Heart left ventricle (tissue), 16 donors: Measurements from ENCODE around the gene FOXL2NB. TPM values are rescaled to one million over a fixed set of nuclear protein-coding genes. Genes with fewer than 3 reads are reported as not detected.

Source experiments
- ATAC-seq, 4 donors: fragments of 200-7000 bp; cut with Tn5 transposase; one replicate each; pipeline ENCODE4 v1.9.1; 2020 to 2022; ENCODE audit warnings: moderate library complexity in 4 of 4, mild to moderate bottlenecking in 3 of 4, moderate number of reproducible peaks in 1 of 4
- DNase-seq, 5 donors: peaks; one replicate each; pipeline ENCODE4 v3.0.0-alpha.2; 2020
- H3K27ac ChIP-seq, 12 donors: fragments of 200-600 bp; sonication (generic) in 4 of 12; one replicate each; pipeline versions ENCODE4 v1.5.0 to v1.8.0; 2016 to 2022; ENCODE audit warnings: mild to moderate bottlenecking in 2 of 12
- H3K27me3 ChIP-seq, 9 donors: fragments of 200-600 bp; sonication (generic) in 2 of 9; one replicate each; pipeline versions ENCODE4 v1.5.1 to v1.8.0; 2016 to 2022; ENCODE audit warnings: mild to moderate bottlenecking in 3 of 9
- H3K36me3 ChIP-seq, 9 donors: fragments of 200-600 bp; sonication (generic) in 2 of 9; one replicate each; pipeline versions ENCODE4 v1.5.0 to v1.8.0; 2018 to 2022; ENCODE audit warnings: mild to moderate bottlenecking in 2 of 9
- H3K4me1 ChIP-seq, 12 donors: fragments of 200-600 bp; sonication (generic) in 4 of 12; one replicate each; pipeline versions ENCODE4 v1.5.0 to v1.8.0; 2016 to 2022; ENCODE audit warnings: mild to moderate bottlenecking in 3 of 12
- H3K4me3 ChIP-seq, 12 donors: fragments of 200-600 bp; sonication (generic) in 4 of 12; one replicate each; pipeline versions ENCODE4 v1.5.0 to v1.8.0; 2017 to 2022; ENCODE audit warnings: mild to moderate bottlenecking in 9 of 12, moderate library complexity in 4 of 12
- H3K9me3 ChIP-seq, 12 donors: fragments of 200-600 bp; sonication (generic) in 4 of 12; one replicate each; pipeline versions ENCODE4 v1.5.0 to v1.8.0; 2016 to 2022; ENCODE audit warnings: mild to moderate bottlenecking in 1 of 12
- POLR2A ChIP-seq, 2 donors: fragments of 450-650 bp; IDR thresholded peaks; one replicate each; pipeline ENCODE4 v1.6.1; 2017; ENCODE audit warnings: antibody characterized with exemption in 2 of 2, mild to moderate bottlenecking in 2 of 2, moderate library complexity in 2 of 2
- WGBS, 4 donors: extraction: QIAGEN DNeasy Blood & Tissue Kit in 2 of 4; methylation state at CpG; one replicate each; pipeline versions ENCODE4 v1.1.5 to v1.1.7; 2013 to 2018; 5-methylcytosine and 5-hydroxymethylcytosine counted together
- intact Hi-C, 10 donors: fragments of 100-400 bp; cut with DNase I; formaldehyde crosslinking; loops; one replicate each; pipeline versions ENCODE4 v1.11.1 to v1.14.2; 2022
- polyA plus RNA-seq, 2 donors: library from polyadenylated mRNA; stranded (reverse); fragments of 200-250 nt; gene quantifications; one replicate each; pipeline ENCODE4 v1.2.3, GENCODE V29; 2013
- total RNA-seq, 9 donors: library from RNA; depleted of rRNA in 2 of 9; stranded (reverse); fragments of >200 nt in 2 of 9; fragmentation: NEBNext Ultra II Directional in 3 of 9; extraction: Animal tissue kit (Norgen Biotek cat#: 25700) in 3 of 9; gene quantifications; one replicate each; pipeline versions ENCODE4 v1.1.0 to v1.2.4, GENCODE V29; 2016 to 2023
- TF ChIP-seq, protein P1 (sequence below), 12 donors: fragments of 200-600 bp; sonication (generic) in 4 of 12; IDR thresholded peaks; one replicate each; pipeline versions ENCODE4 v1.5.0 to v1.8.0; 2018 to 2022; ENCODE audit warnings: antibody characterized with exemption in 12 of 12, mild to moderate bottlenecking in 5 of 12
- donor health status: ischemic (EF 13 %, LVEDD 7.1; RV severe dilation, severe dysfunction).
- donor health status: healthy with polysubstance abuse.
- donor health status: DM: no; HTN: yes; CAD: no.
- donor health status: DM: no; HTN: no; CAD: no.
- donor health status: ischemic (EF 25% LVEDD 6.9; RV normal size, moderate dysfunction).
- donor health status: ischemic (EF 25% LVEDD 5.7; RV mildly dilated, moderate dysfunction).
- donor health status: healthy.
- donor health status: DM: yes; HTN: yes; CAD: no.
- donor health status: ischemic (EF 35%, LVEDD 5.7; RV mildly dilated, moderate dysfunction).
- donor health status: nonischemic (EF 11% LVEDD 7.7; RV severe dilation, severe dysfunction).
- donor health status: DM: yes; HTN: yes; CAD: no.
- donor health status: PGD.
- donor health status: ischemic (EF 29% LVEDD 5.4; RV normal size, mild dysfunction).
- donor health status: nonischemic (EF 23%, LVEDD 6.1; RV moderate dilation, normal function).

The FOXL2NB gene
- total and polyA plus RNA-seq, 11 donors, result 0.25 TPM; not detected in 10

DNA sequence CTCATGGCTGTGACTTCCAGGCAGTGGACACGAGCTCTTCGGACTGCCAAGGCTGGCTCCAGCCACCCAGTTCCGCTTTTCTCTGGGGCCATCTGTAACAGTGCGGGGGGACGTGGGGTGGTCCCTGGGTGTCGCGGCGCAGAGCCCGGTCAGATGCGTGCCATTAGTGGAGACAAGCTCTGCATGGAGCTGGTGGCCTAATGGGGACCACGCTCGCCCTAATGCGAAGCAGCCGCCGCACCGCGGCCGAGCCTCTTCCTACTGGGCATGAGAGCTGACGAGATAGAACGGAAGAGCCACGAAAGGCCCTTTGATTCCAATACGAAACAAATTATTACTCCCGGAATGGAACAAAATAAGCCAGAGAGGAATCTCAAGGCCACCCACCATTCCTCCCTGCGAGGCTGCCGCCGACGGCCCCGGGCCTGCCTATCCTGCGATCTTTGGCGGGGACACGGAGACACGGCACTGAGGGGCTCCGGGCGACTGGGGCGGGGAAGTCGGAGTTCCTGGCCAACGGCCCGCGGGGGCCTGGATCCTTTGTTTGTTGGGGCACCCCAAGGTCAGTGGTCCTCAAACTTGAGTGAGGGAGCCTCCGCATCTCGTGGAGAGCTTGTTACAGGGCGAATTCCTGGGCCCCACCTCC is 18.2 kb upstream of the FOXL2NB start:
- TF ChIP-seq, protein P1, sequence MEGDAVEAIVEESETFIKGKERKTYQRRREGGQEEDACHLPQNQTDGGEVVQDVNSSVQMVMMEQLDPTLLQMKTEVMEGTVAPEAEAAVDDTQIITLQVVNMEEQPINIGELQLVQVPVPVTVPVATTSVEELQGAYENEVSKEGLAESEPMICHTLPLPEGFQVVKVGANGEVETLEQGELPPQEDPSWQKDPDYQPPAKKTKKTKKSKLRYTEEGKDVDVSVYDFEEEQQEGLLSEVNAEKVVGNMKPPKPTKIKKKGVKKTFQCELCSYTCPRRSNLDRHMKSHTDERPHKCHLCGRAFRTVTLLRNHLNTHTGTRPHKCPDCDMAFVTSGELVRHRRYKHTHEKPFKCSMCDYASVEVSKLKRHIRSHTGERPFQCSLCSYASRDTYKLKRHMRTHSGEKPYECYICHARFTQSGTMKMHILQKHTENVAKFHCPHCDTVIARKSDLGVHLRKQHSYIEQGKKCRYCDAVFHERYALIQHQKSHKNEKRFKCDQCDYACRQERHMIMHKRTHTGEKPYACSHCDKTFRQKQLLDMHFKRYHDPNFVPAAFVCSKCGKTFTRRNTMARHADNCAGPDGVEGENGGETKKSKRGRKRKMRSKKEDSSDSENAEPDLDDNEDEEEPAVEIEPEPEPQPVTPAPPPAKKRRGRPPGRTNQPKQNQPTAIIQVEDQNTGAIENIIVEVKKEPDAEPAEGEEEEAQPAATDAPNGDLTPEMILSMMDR (IDR thresholded peaks at IDR 0.05), result no peak
- no peak for TF ChIP-seq POLR2A (IDR thresholded peaks at IDR 0.05)
- Histone ChIP-seq H3K36me3 (no peaks in the 10 kb centered on the region), H3K27me3 (peaks cover 0 to 3% (median 0%) of the 10 kb centered on the region in 9 donors), H3K4me1 (no peaks in the 10 kb centered on the region), H3K4me3 (no peak overlapping the region), H3K9me3 (no peaks in the 10 kb centered on the region), H3K27ac (no peak overlapping the region)
- no peak for DNase-seq
- 94 to 95% (median 95%) methylated on average over 41 to 42 of the region's 42 CpGs for WGBS, 4 donors
- ATAC-seq, result peak in 1 of 4 donors; percentile 33
- intact Hi-C loops, result loop anchor here in 1 of 10 donors (10.0 kb wide), 1 partner anchor 514 kb away; no protein-coding TSS in a partner anchor

DNA sequence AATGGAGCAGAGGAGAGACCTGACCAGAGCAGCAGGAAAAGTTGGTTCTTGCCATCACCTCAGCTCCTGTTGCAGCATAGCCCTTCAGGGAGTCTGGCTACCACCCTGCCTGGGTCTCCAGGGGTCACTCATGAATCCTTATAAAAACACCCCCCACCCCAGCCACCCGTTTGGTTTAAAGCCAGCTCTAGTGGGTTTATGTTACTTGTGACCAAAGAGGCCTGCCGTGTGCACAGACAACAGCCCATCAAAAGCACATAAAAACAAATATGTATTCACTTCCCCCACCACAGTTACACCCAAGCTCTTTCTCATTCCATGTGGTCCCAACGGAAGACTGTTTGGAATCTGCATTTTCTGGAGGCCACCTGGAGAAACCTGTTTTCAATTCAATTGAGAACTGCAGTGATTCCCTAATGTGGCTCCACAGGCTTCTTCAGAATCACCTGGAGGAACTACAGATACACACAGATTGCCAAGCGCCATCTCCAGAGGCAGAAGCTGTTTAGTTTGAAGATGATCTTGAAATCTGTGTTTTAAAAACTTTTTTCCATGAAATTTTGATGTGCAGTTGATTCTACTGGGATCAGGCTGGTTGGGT is 13.8 kb upstream of the FOXL2NB start:
- Histone ChIP-seq H3K9me3 (no peaks in the 10 kb centered on the region), H3K27me3 (peaks cover 17 to 38% (median 24%) of the 10 kb centered on the region in 9 donors), H3K4me1 (peaks cover 0 to 27% (median 22%) of the 10 kb centered on the region in 12 donors), H3K4me3 (no peak overlapping the region), H3K36me3 (no peaks in the 10 kb centered on the region), H3K27ac (no peak overlapping the region)
- intact Hi-C loops, result no loop called here
- no peak for DNase-seq
- TF ChIP-seq POLR2A (IDR thresholded peaks at IDR 0.05), result no peak
- TF ChIP-seq, protein P1 (IDR thresholded peaks at IDR 0.05), result no peak
- 78 to 88% (median 82%) methylated on average over 4 of the region's 4 CpGs for WGBS, 4 donors
- ATAC-seq, result no peak

- Histone ChIP-seq H3K4me1 (peaks cover 0 to 36% (median 31%) of the 10 kb centered on the region in 12 donors), H3K27ac (no peak overlapping the region), H3K27me3 (peaks cover 27 to 48% (median 34%) of the 10 kb centered on the region in 9 donors), H3K36me3 (no peaks in the 10 kb centered on the region), H3K4me3 (no peak overlapping the region), H3K9me3 (no peaks in the 10 kb centered on the region)
- ATAC-seq (no peak), DNase-seq (no peak)
- 74 to 78% (median 75%) methylated on average over 3 of the region's 3 CpGs for WGBS, 4 donors
- intact Hi-C loops, result no loop called here
- TF ChIP-seq, protein P1 (IDR thresholded peaks at IDR 0.05), result no peak
- no peak for TF ChIP-seq POLR2A (IDR thresholded peaks at IDR 0.05)
Measured at GRCh38 chr3:138933981-138934691, 12.9 kb upstream of the FOXL2NB start.

- intact Hi-C loops, result loop anchor here in 5 of 10 donors (5.0 kb wide), 2 partner anchors 392 to 397 kb away; no protein-coding TSS in a partner anchor
- no peaks in the 10 kb centered on the region for H3K9me3 ChIP-seq
- ATAC-seq (no peak), DNase-seq (no peak)
- H3K27me3 ChIP-seq, result peaks cover 38 to 62% (median 47%) of the 10 kb centered on the region in 9 donors
- H3K4me1 ChIP-seq, result peaks cover 0 to 46% (median 38%) of the 10 kb centered on the region in 12 donors
- H3K27ac ChIP-seq, result no peak overlapping the region
- peak overlapping the region in 2 of 12 donors; percentile 14 to 31 for H3K4me3 ChIP-seq
- no peak for TF ChIP-seq POLR2A (IDR thresholded peaks at IDR 0.05)
- TF ChIP-seq, protein P1 (IDR thresholded peaks at IDR 0.05), result no peak
- no peaks in the 10 kb centered on the region for H3K36me3 ChIP-seq
- WGBS, 4 donors, result 78 to 87% (median 85%) methylated on average over 7 of the region's 7 CpGs
Measured at GRCh38 chr3:138935505-138935862, 11.5 kb upstream of the FOXL2NB start.
